Endothelial cell (in vitro differentiated cells): ENCODE data around the gene FOXC1. TPM values are rescaled to one million over a fixed set of nuclear protein-coding genes. Genes with fewer than 3 reads are reported as not detected.

Experiments
- DNase-seq: peaks from one replicate; pipeline ENCODE4 v3.0.0; 2021; ENCODE audit warnings: low spot score
- H3K27ac Mint-ChIP-seq: one replicate; pipeline ENCODE4 v1.8.0; 2021; ENCODE audit warnings: mixed read lengths, inconsistent platforms; ENCODE audit not compliant: unreplicated experiment
- H3K27me3 Mint-ChIP-seq: one replicate; pipeline ENCODE4 v1.8.0; 2021; ENCODE audit warnings: mild to moderate bottlenecking, moderate library complexity, mixed read lengths, inconsistent platforms; ENCODE audit not compliant: unreplicated experiment
- H3K36me3 Mint-ChIP-seq: one replicate; pipeline ENCODE4 v1.8.0; 2021; ENCODE audit warnings: mild to moderate bottlenecking, low read depth, mixed read lengths, inconsistent platforms; ENCODE audit not compliant: unreplicated experiment
- H3K4me1 Mint-ChIP-seq: one replicate; pipeline ENCODE4 v1.8.0; 2021; ENCODE audit warnings: mild to moderate bottlenecking, mixed read lengths, inconsistent platforms; ENCODE audit not compliant: unreplicated experiment
- H3K4me3 Mint-ChIP-seq: one replicate; pipeline ENCODE4 v1.8.0; 2021; ENCODE audit warnings: mild to moderate bottlenecking, mixed read lengths, inconsistent platforms; ENCODE audit not compliant: unreplicated experiment
- H3K9me3 Mint-ChIP-seq: one replicate; pipeline ENCODE4 v1.8.0; 2021; ENCODE audit warnings: mixed read lengths, inconsistent platforms; ENCODE audit not compliant: unreplicated experiment
- total RNA-seq: library from RNA; stranded (reverse); fragmentation: NEBNext Ultra II Directional; extraction: Animal tissue kit (Norgen Biotek cat#: 25700); gene quantifications from one replicate; pipeline ENCODE4 v1.2.1, GENCODE V29; 2021; ENCODE audit not compliant: unreplicated experiment
- TF ChIP-seq, protein P1 (sequence below): fragments of 200-600 bp; sonication (generic); IDR thresholded peaks from one replicate; pipeline ENCODE4 v1.5.0; 2021; ENCODE audit warnings: antibody characterized with exemption; ENCODE audit not compliant: unreplicated experiment

The FOXC1 gene
- total RNA-seq, 1 donor from 2014 or later: 112 TPM

DNA sequence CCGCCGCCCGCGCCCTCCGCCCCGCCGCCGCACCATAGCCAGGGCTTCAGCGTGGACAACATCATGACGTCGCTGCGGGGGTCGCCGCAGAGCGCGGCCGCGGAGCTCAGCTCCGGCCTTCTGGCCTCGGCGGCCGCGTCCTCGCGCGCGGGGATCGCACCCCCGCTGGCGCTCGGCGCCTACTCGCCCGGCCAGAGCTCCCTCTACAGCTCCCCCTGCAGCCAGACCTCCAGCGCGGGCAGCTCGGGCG, 1.5 kb downstream of the FOXC1 start:
- H3K4me3 Mint-ChIP-seq: no peak overlapping the region
- no peak for DNase-seq
- H3K27ac Mint-ChIP-seq: no peak overlapping the region
- H3K27me3 Mint-ChIP-seq: peaks cover 31% of the 10 kb centered on the region
- TF ChIP-seq, protein P1, sequence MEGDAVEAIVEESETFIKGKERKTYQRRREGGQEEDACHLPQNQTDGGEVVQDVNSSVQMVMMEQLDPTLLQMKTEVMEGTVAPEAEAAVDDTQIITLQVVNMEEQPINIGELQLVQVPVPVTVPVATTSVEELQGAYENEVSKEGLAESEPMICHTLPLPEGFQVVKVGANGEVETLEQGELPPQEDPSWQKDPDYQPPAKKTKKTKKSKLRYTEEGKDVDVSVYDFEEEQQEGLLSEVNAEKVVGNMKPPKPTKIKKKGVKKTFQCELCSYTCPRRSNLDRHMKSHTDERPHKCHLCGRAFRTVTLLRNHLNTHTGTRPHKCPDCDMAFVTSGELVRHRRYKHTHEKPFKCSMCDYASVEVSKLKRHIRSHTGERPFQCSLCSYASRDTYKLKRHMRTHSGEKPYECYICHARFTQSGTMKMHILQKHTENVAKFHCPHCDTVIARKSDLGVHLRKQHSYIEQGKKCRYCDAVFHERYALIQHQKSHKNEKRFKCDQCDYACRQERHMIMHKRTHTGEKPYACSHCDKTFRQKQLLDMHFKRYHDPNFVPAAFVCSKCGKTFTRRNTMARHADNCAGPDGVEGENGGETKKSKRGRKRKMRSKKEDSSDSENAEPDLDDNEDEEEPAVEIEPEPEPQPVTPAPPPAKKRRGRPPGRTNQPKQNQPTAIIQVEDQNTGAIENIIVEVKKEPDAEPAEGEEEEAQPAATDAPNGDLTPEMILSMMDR: no peak
- peaks cover 44% of the 10 kb centered on the region for H3K4me1 Mint-ChIP-seq
- H3K36me3 Mint-ChIP-seq: peaks cover 28% of the 10 kb centered on the region
- peaks cover 4% of the 10 kb centered on the region for H3K9me3 Mint-ChIP-seq

DNA sequence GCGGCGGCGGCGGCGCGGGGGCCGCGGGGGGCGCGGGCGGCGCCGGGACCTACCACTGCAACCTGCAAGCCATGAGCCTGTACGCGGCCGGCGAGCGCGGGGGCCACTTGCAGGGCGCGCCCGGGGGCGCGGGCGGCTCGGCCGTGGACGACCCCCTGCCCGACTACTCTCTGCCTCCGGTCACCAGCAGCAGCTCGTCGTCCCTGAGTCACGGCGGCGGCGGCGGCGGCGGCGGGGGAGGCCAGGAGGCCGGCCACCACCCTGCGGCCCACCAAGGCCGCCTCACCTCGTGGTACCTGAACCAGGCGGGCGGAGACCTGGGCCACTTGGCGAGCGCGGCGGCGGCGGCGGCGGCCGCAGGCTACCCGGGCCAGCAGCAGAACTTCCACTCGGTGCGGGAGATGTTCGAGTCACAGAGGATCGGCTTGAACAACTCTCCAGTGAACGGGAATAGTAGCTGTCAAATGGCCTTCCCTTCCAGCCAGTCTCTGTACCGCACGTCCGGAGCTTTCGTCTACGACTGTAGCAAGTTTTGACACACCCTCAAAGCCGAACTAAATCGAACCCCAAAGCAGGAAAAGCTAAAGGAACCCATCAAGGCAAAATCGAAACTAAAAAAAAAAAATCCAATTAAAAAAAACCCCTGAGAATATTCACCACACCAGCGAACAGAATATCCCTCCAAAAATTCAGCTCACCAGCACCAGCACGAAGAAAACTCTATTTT, 2.0 kb downstream of the FOXC1 start:
- peak overlapping the region; percentile 100 for H3K4me3 Mint-ChIP-seq
- peaks cover 28% of the 10 kb centered on the region for H3K36me3 Mint-ChIP-seq
- peak; percentile 30 for DNase-seq
- peaks cover 32% of the 10 kb centered on the region for H3K27me3 Mint-ChIP-seq
- TF ChIP-seq, protein P1: no peak
- H3K9me3 Mint-ChIP-seq: peaks cover 4% of the 10 kb centered on the region
- H3K4me1 Mint-ChIP-seq: peaks cover 44% of the 10 kb centered on the region
- peak overlapping the region; percentile 96 for H3K27ac Mint-ChIP-seq

DNA sequence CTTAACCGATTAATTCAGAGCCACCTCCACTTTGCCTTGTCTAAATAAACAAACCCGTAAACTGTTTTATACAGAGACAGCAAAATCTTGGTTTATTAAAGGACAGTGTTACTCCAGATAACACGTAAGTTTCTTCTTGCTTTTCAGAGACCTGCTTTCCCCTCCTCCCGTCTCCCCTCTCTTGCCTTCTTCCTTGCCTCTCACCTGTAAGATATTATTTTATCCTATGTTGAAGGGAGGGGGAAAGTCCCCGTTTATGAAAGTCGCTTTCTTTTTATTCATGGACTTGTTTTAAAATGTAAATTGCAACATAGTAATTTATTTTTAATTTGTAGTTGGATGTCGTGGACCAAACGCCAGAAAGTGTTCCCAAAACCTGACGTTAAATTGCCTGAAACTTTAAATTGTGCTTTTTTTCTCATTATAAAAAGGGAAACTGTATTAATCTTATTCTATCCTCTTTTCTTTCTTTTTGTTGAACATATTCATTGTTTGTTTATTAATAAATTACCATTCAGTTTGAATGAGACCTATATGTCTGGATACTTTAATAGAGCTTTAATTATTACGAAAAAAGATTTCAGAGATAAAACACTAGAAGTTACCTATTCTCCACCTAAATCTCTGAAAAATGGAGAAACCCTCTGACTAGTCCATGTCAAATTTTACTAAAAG, 2.7 kb downstream of the FOXC1 start:
- Mint-ChIP-seq H3K4me3 (peak overlapping the region; percentile 100), H3K27ac (peak overlapping the region; percentile 96), H3K27me3 (peaks cover 28% of the 10 kb centered on the region), H3K4me1 (peaks cover 44% of the 10 kb centered on the region), H3K36me3 (peaks cover 33% of the 10 kb centered on the region), H3K9me3 (peaks cover 4% of the 10 kb centered on the region)
- TF ChIP-seq, protein P1: no peak
- no peak for DNase-seq

DNA sequence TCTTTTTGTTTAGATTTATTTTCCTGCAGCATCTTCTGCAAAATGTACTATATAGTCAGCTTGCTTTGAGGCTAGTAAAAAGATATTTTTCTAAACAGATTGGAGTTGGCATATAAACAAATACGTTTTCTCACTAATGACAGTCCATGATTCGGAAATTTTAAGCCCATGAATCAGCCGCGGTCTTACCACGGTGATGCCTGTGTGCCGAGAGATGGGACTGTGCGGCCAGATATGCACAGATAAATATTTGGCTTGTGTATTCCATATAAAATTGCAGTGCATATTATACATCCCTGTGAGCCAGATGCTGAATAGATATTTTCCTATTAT, 3.2 kb downstream of the FOXC1 start:
- DNase-seq: no peak
- TF ChIP-seq, protein P1: no peak
- peaks cover 46% of the 10 kb centered on the region for H3K4me1 Mint-ChIP-seq
- peaks cover 38% of the 10 kb centered on the region for H3K36me3 Mint-ChIP-seq
- peaks cover 27% of the 10 kb centered on the region for H3K27me3 Mint-ChIP-seq
- peaks cover 4% of the 10 kb centered on the region for H3K9me3 Mint-ChIP-seq
- peak overlapping the region; percentile 96 for H3K27ac Mint-ChIP-seq
- H3K4me3 Mint-ChIP-seq: peak overlapping the region; percentile 100

DNA sequence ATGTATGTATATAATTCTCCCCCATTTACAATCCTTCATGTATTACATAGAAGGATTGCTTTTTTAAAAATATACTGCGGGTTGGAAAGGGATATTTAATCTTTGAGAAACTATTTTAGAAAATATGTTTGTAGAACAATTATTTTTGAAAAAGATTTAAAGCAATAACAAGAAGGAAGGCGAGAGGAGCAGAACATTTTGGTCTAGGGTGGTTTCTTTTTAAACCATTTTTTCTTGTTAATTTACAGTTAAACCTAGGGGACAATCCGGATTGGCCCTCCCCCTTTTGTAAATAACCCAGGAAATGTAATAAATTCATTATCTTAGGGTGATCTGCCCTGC, 3.6 kb downstream of the FOXC1 start:
- TF ChIP-seq, protein P1: no peak
- no peak for DNase-seq
- peak overlapping the region; percentile 100 for H3K4me3 Mint-ChIP-seq
- peaks cover 25% of the 10 kb centered on the region for H3K27me3 Mint-ChIP-seq
- peaks cover 40% of the 10 kb centered on the region for H3K36me3 Mint-ChIP-seq
- H3K9me3 Mint-ChIP-seq: peaks cover 4% of the 10 kb centered on the region
- peaks cover 46% of the 10 kb centered on the region for H3K4me1 Mint-ChIP-seq
- peak overlapping the region; percentile 96 for H3K27ac Mint-ChIP-seq
